Aorta (tissue), 5 donors: Measurements from ENCODE around the gene SYPL1. TPM values are rescaled to one million over a fixed set of nuclear protein-coding genes. Genes with fewer than 3 reads are reported as not detected.
A peak's percentile ranks its signal among the peaks of the same experiment; 100 is the strongest.

Experiments
- ATAC-seq: fragments of 200-7000 bp; cut with Tn5 transposase; one replicate; pipeline ENCODE4 v1.9.1; 2022; ENCODE audit warnings: moderate library complexity; ENCODE audit not compliant: low FRiP score
- DNase-seq, 2 donors: peaks; one replicate each; pipeline ENCODE4 v3.0.0-alpha.2; 2020
- H3K27ac ChIP-seq, 2 donors: one replicate each; pipeline ENCODE4 v1.5.1; 2013; ENCODE audit warnings: low read length in 2 of 2, mild to moderate bottlenecking in 2 of 2, moderate library complexity in 2 of 2, control low read depth in 1 of 2, inconsistent platforms in 1 of 2, low read depth in 1 of 2
- H3K27me3 ChIP-seq, 2 donors: one replicate each; pipeline ENCODE4 v1.6.1; 2013; ENCODE audit warnings: control low read depth in 1 of 2, low read length in 1 of 2, mild to moderate bottlenecking in 1 of 2, moderate library complexity in 1 of 2; ENCODE audit not compliant: insufficient read depth in 2 of 2, control insufficient read depth in 1 of 2
- H3K36me3 ChIP-seq, 2 donors: one replicate each; pipeline ENCODE4 v1.6.1; 2013; ENCODE audit warnings: control low read depth in 1 of 2, low read length in 1 of 2, mild to moderate bottlenecking in 1 of 2; ENCODE audit not compliant: insufficient read depth in 2 of 2, control insufficient read depth in 1 of 2
- H3K4me1 ChIP-seq, 2 donors: one replicate each; pipeline ENCODE4 v1.6.1; 2013; ENCODE audit warnings: low read length in 2 of 2, control low read depth in 1 of 2, mild to moderate bottlenecking in 1 of 2, moderate library complexity in 1 of 2; ENCODE audit not compliant: insufficient read depth in 2 of 2, control insufficient read depth in 1 of 2
- H3K4me3 ChIP-seq, 2 donors: one replicate each; pipeline ENCODE4 v1.5.1; 2013; ENCODE audit warnings: low read length in 2 of 2, control low read depth in 1 of 2, mild to moderate bottlenecking in 1 of 2
- H3K9me3 ChIP-seq: one replicate; pipeline ENCODE4 v1.6.1; 2013; ENCODE audit warnings: mild to moderate bottlenecking, low read length; ENCODE audit not compliant: control insufficient read depth
- WGBS, 2 donors: extraction: QIAGEN DNeasy Blood & Tissue Kit; methylation state at CpG; one replicate each; pipeline ENCODE4 v1.1.7; 2013; 5-methylcytosine and 5-hydroxymethylcytosine counted together
- intact Hi-C, 2 donors: fragments of 100-400 bp; cut with DNase I; formaldehyde crosslinking; loops; one replicate each; pipeline versions ENCODE4 v1.14.2 to v1.15.0; 2022
- polyA plus RNA-seq, 2 donors: library from polyadenylated mRNA; stranded (reverse); fragments of 200-250 nt; gene quantifications; one replicate each; pipeline ENCODE4 v1.2.3, GENCODE V29; 2013
- total RNA-seq, 2 donors: library from RNA; stranded (reverse); fragmentation: NEBNext Ultra II Directional; extraction: Animal tissue kit (Norgen Biotek cat#: 25700); gene quantifications; one replicate each; pipeline ENCODE4 v1.2.1, GENCODE V29; 2021
- donor health status: healthy with polysubstance abuse.
- donor health status: Bipolar disorder and iron deficiency.
- donor health status: DM: no; HTN: no; CAD: no.
- donor health status: DM: no; HTN: no; CAD: no.
- donor health status: DM: yes; HTN: yes; CAD: no.

The SYPL1 gene
- total and polyA plus RNA-seq, 4 donors, result 38.9 to 70.5 (median 62.5) TPM

GRCh38 chr7:106074257-106074656 lies 37.9 kb downstream of the SYPL1 start:
- ATAC-seq (no peak), DNase-seq (no peak)
- WGBS, 2 donors, result 93 to 94% methylated on average over 9 of the region's 9 CpGs
- no peak overlapping the region for H3K27ac ChIP-seq
- intact Hi-C loops, result no loop called here
- H3K4me3 ChIP-seq, result no peak overlapping the region
- H3K27me3 ChIP-seq, result no peaks in the 10 kb centered on the region
- no peaks in the 10 kb centered on the region for H3K4me1 ChIP-seq
- no peaks in the 10 kb centered on the region for H3K36me3 ChIP-seq
- H3K9me3 ChIP-seq, result no peaks in the 10 kb centered on the region

GRCh38 chr7:106073701-106074100 lies 38.4 kb downstream of the SYPL1 start:
- Histone ChIP-seq H3K27ac (no peak overlapping the region), H3K27me3 (no peaks in the 10 kb centered on the region), H3K36me3 (no peaks in the 10 kb centered on the region), H3K4me1 (no peaks in the 10 kb centered on the region), H3K4me3 (no peak overlapping the region), H3K9me3 (no peaks in the 10 kb centered on the region)
- ATAC-seq (no peak), DNase-seq (no peak)
- WGBS, 2 donors, result 89 to 94% methylated on average over 3 of the region's 3 CpGs
- intact Hi-C loops, result no loop called here

DNA sequence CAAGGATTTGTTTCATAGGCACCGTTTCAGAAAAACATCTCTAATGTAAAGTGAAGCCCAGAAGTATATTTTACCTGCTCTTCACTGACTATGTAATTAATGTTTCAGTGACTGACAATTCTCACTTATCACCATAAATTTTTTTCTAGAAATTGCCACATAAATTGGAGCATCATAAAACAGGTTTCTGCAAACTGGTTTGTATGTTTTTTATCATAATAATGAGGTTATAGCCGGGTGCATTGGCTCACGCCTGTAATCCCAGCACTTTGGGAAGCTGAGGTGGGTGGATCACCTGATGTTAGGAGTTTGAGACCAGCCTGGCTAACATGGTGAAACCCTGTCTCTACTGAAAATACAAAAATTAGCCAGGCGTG lies 39.4 kb downstream of the SYPL1 start:
- H3K36me3 ChIP-seq, result no peaks in the 10 kb centered on the region
- H3K9me3 ChIP-seq, result no peaks in the 10 kb centered on the region
- DNase-seq (no peak), ATAC-seq (no peak)
- H3K4me3 ChIP-seq, result no peak overlapping the region
- no peaks in the 10 kb centered on the region for H3K27me3 ChIP-seq
- no peaks in the 10 kb centered on the region for H3K4me1 ChIP-seq
- intact Hi-C loops, result no loop called here
- H3K27ac ChIP-seq, result no peak overlapping the region
- 84 to 88% methylated on average over 4 of the region's 4 CpGs for WGBS, 2 donors

- no peaks in the 10 kb centered on the region for H3K4me1 ChIP-seq
- 31 to 36% methylated on average over 9 of the region's 9 CpGs for WGBS, 2 donors
- H3K27me3 ChIP-seq, result no peaks in the 10 kb centered on the region
- intact Hi-C loops, result no loop called here
- DNase-seq, result no peak
- no peak overlapping the region for H3K4me3 ChIP-seq
- H3K27ac ChIP-seq, result no peak overlapping the region
- no peaks in the 10 kb centered on the region for H3K9me3 ChIP-seq
- H3K36me3 ChIP-seq, result no peaks in the 10 kb centered on the region
- peak; percentile 23 for ATAC-seq
Observed at GRCh38 chr7:106071999-106072714, 40.0 kb downstream of the SYPL1 start.

DNA sequence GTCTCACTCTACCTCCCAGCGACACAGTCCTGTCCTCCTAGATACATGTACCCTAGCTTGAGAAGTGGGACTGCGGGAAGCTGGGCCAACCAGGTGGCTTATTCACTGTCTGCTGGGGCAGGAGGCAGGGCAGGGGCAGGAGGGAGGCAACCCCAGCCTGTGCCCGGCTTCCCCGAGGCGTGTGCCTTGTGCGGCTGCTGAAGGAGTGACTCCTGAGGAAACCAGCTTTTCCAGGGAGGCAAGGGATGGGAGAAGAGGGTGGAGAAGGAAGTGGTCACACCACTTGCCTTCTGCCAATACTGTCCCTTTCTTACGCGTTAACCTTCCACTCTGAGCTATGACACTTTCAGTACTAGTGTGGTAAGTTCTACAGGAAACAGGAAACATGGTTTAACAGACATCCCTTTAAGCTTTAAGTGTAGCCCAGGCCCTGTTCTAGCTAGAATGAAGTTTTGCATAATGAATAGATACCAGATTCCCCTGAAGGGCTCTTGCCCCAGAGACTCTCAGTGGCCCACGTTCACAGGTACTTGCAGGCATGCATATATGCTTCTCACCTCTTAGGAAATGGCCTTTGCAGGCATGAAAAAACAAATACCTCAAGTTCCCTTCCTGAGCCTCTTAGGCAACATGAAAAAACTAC lies 40.6 kb downstream of the SYPL1 start:
- intact Hi-C loops, result no loop called here
- Histone ChIP-seq H3K27ac (no peak overlapping the region), H3K36me3 (no peaks in the 10 kb centered on the region), H3K4me3 (no peak overlapping the region), H3K4me1 (no peaks in the 10 kb centered on the region), H3K9me3 (no peaks in the 10 kb centered on the region), H3K27me3 (no peaks in the 10 kb centered on the region)
- ATAC-seq (peak; percentile 53), DNase-seq (no peak)
- whole genome bisulfite sequencing, 2 donors, result 85 to 90% methylated on average over 9 of the region's 9 CpGs

GRCh38 chr7:106070567-106071254 lies 41.4 kb downstream of the SYPL1 start:
- ATAC-seq, result no peak
- Histone ChIP-seq H3K27me3 (no peaks in the 10 kb centered on the region), H3K9me3 (no peaks in the 10 kb centered on the region), H3K36me3 (no peaks in the 10 kb centered on the region), H3K4me3 (no peak overlapping the region), H3K27ac (no peak overlapping the region), H3K4me1 (no peaks in the 10 kb centered on the region)
- intact Hi-C loops, result no loop called here
- no peak for DNase-seq
- WGBS, 2 donors, result 94 to 95% methylated on average over 8 of the region's 8 CpGs

DNA sequence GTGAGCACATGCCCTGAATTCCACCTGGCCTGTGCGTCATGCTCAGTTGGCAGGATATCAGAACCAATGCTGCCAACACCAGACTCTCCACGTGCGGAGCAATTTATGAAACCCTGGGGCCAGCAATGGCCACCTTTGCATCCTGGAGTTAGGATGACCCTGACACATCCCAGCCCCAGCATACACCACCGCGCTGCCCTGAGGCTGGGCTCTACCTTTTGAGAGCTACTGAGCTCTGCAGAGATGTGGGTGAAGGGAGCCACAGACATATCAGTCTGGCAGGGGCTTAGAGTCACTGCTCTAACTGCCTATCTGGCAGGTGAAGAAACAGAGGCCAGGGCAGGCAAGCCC lies 41.9 kb downstream of the SYPL1 start:
- no peaks in the 10 kb centered on the region for H3K36me3 ChIP-seq
- H3K27ac ChIP-seq, result no peak overlapping the region

GRCh38 chr7:106069471-106070200 lies 42.5 kb downstream of the SYPL1 start:
- Histone ChIP-seq H3K4me1 (no peaks in the 10 kb centered on the region), H3K36me3 (no peaks in the 10 kb centered on the region), H3K4me3 (no peak overlapping the region), H3K9me3 (no peaks in the 10 kb centered on the region), H3K27me3 (no peaks in the 10 kb centered on the region), H3K27ac (no peak overlapping the region)
- no peak for DNase-seq
- 79 to 93% methylated on average over 9 of the region's 9 CpGs for WGBS, 2 donors
- intact Hi-C loops, result loop anchor here in 1 of 2 donors (5.0 kb wide), 1 partner anchor 43 kb away; the partner anchor contains the start of gene SYPL1
- ATAC-seq, result no peak

More for the DNA sequence above, 41.9 kb downstream of the SYPL1 start:
- whole genome bisulfite sequencing, 2 donors, result 67 to 69% methylated on average over 5 of the region's 5 CpGs
- Histone ChIP-seq H3K4me3 (no peak overlapping the region), H3K9me3 (no peaks in the 10 kb centered on the region), H3K4me1 (no peaks in the 10 kb centered on the region), H3K27me3 (no peaks in the 10 kb centered on the region)
- ATAC-seq, result no peak
- intact Hi-C loops, result no loop called here
- DNase-seq, result no peak
